ENCODE data around the gene ZSWIM5. TPM values are rescaled to one million over a fixed set of nuclear protein-coding genes. Genes with fewer than 3 reads are reported as not detected.

The ZSWIM5 gene
- total RNA-seq, 1 experiment from 2014 or later: 1.4 TPM

DNA sequence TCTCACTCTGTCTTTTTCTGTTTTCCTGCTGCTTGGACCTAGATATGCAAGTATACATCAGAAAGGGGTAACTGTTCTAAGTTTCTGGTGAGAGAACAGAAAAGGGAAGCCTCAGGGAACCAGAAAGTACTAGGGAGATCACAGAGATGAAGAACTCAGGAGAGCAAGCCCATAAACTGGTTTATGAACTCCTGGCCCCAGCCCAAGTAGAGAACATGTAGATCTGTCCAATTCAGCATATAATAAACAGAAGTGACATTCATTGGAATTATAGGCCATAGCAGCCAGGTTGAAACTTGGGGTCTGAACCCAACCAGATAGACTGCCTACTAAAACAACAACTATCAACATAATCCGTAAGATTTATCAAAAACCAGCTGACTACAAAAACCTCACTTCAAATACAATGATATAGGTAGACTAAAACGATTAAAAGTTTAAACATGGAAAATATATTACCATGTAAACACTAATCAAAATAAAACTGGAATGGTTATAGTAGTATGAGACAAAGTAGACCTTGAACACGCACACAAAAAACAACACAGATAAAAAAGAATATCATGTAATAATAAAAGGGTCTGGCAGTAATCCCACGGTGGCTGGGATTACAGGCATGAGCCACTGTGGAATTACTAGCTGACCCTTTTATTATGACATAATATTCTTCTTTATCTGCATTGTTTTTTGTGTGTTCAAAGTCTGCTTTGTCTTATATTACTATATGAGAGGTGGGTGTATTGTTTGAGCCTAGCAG lies 65.0 kb downstream of the ZSWIM5 start:
- no peak overlapping the region for H3K27ac ChIP-seq (ENCODE audit: low read length)
- DNase-seq (no peak), ATAC-seq (no peak)
- H2AFZ ChIP-seq (ENCODE audit: low read length): no peak overlapping the region
- no peaks in the 10 kb centered on the region for H3K9me3 ChIP-seq (ENCODE audit: low read length)
- H3K4me2 ChIP-seq (ENCODE audit: low read length): no peak overlapping the region
- intact Hi-C loops (cut with micrococcal nuclease): no loop called here
- BruUV-seq (replicated peaks): no TSS peak
- H3K4me3 ChIP-seq (ENCODE audit: low read length): no peak overlapping the region
- H3K36me3 ChIP-seq (ENCODE audit: low read depth, low read length): no peaks in the 10 kb centered on the region
- ChIA-PET CTCF (no interaction called here), POLR2A (ENCODE audit: unreplicated experiment) (no interaction called here)
- H4K20me1 ChIP-seq (ENCODE audit: low read length): no peaks in the 10 kb centered on the region
- TF ChIP-seq EZH2phosphoT487 (IDR thresholded peaks at IDR 0.05; ENCODE audit: borderline replicate concordance, low read length) (no peak), EZH2 (IDR thresholded peaks at IDR 0.05; ENCODE audit: low read length, unreplicated experiment) (no peak)
- TF ChIP-seq, protein P1, sequence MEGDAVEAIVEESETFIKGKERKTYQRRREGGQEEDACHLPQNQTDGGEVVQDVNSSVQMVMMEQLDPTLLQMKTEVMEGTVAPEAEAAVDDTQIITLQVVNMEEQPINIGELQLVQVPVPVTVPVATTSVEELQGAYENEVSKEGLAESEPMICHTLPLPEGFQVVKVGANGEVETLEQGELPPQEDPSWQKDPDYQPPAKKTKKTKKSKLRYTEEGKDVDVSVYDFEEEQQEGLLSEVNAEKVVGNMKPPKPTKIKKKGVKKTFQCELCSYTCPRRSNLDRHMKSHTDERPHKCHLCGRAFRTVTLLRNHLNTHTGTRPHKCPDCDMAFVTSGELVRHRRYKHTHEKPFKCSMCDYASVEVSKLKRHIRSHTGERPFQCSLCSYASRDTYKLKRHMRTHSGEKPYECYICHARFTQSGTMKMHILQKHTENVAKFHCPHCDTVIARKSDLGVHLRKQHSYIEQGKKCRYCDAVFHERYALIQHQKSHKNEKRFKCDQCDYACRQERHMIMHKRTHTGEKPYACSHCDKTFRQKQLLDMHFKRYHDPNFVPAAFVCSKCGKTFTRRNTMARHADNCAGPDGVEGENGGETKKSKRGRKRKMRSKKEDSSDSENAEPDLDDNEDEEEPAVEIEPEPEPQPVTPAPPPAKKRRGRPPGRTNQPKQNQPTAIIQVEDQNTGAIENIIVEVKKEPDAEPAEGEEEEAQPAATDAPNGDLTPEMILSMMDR (conservative IDR thresholded peaks at IDR 0.05; ENCODE audit: low read depth, low read length): no peak
- H3K79me2 ChIP-seq (ENCODE audit: low read length): no peaks in the 10 kb centered on the region
- H3K9me2 ChIP-seq (replicated peaks; ENCODE audit: low read length): no peaks in the 10 kb centered on the region
- no peaks in the 10 kb centered on the region for H3K27me3 ChIP-seq (ENCODE audit: low read length)
- no peaks in the 10 kb centered on the region for H3K4me1 ChIP-seq (ENCODE audit: insufficient read depth, low read length)
- no peak overlapping the region for H3K9ac ChIP-seq (ENCODE audit: low read length)
- no peaks in the 10 kb centered on the region for H3F3A ChIP-seq (ENCODE audit: low read length, unreplicated experiment)

DNA sequence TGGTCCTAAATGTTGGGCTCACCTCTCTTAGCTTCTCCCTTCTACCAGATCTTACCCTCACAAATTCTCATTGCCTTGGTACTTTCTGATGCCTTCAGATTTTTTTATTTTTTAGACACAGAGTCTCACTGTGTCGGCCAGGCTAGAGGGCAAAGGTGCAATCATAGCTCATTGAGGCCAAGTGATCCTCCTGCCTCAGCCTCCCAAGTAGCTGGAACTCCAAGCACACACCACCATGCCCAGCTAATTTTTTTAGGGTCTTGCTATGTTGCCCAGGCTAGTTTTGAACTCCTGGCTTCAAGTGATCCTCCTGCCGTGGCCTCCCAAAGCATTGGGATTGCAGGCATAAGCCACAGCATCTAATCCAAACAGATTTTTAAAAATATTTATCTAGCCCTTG lies 69.4 kb downstream of the ZSWIM5 start:
- Histone ChIP-seq H3K4me2 (ENCODE audit: low read length) (no peak overlapping the region), H3K9ac (ENCODE audit: low read length) (no peak overlapping the region), H3K27ac (ENCODE audit: low read length) (no peak overlapping the region), H3K4me1 (ENCODE audit: insufficient read depth, low read length) (no peaks in the 10 kb centered on the region), H3K27me3 (ENCODE audit: low read length) (no peaks in the 10 kb centered on the region), H3K36me3 (ENCODE audit: low read depth, low read length) (no peaks in the 10 kb centered on the region), H3K79me2 (ENCODE audit: low read length) (no peaks in the 10 kb centered on the region), H3F3A (ENCODE audit: low read length, unreplicated experiment) (no peaks in the 10 kb centered on the region), H2AFZ (ENCODE audit: low read length) (no peak overlapping the region), H3K4me3 (ENCODE audit: low read length) (no peak overlapping the region), H3K9me2 (replicated peaks; ENCODE audit: low read length) (no peaks in the 10 kb centered on the region), H3K9me3 (ENCODE audit: low read length) (no peaks in the 10 kb centered on the region), H4K20me1 (ENCODE audit: low read length) (no peaks in the 10 kb centered on the region)
- TF ChIP-seq, protein P1 (conservative IDR thresholded peaks at IDR 0.05; ENCODE audit: low read depth, low read length): no peak
- TF ChIP-seq EZH2phosphoT487 (IDR thresholded peaks at IDR 0.05; ENCODE audit: borderline replicate concordance, low read length) (no peak), EZH2 (IDR thresholded peaks at IDR 0.05; ENCODE audit: low read length, unreplicated experiment) (no peak)
- ATAC-seq (no peak), DNase-seq (no peak)
- no TSS peak for BruUV-seq (replicated peaks)
- CTCF ChIA-PET: no interaction called here
- POLR2A ChIA-PET (ENCODE audit: unreplicated experiment): no interaction called here
- intact Hi-C loops (cut with micrococcal nuclease): no loop called here

DNA sequence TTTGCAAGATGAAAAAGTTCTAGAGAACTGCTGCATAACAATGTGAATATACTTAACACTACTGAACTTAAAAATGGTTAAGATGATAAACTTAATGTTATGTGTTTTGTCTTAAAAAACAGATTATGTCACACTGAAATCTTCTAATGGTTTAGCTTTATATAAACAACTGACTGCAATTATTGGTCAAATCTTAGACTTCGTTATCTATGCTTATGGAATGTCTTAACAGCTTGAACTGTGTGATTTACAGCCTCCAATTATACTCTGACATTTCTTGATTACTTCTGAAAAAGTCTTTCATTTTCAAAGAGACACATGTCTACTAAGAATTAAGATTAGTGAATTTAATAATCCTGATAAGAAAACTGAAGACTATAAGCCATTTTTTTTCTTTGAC lies 71.1 kb downstream of the ZSWIM5 start:
- Histone ChIP-seq H3K4me3 (ENCODE audit: low read length) (no peak overlapping the region), H3K27me3 (ENCODE audit: low read length) (no peaks in the 10 kb centered on the region), H3K27ac (ENCODE audit: low read length) (no peak overlapping the region), H3K9me2 (replicated peaks; ENCODE audit: low read length) (no peaks in the 10 kb centered on the region), H3K79me2 (ENCODE audit: low read length) (no peaks in the 10 kb centered on the region), H3K4me1 (ENCODE audit: insufficient read depth, low read length) (no peaks in the 10 kb centered on the region), H2AFZ (ENCODE audit: low read length) (no peak overlapping the region), H3K9me3 (ENCODE audit: low read length) (no peaks in the 10 kb centered on the region), H4K20me1 (ENCODE audit: low read length) (no peaks in the 10 kb centered on the region), H3F3A (ENCODE audit: low read length, unreplicated experiment) (no peaks in the 10 kb centered on the region), H3K4me2 (ENCODE audit: low read length) (no peak overlapping the region), H3K9ac (ENCODE audit: low read length) (no peak overlapping the region), H3K36me3 (ENCODE audit: low read depth, low read length) (no peaks in the 10 kb centered on the region)
- no TSS peak for BruUV-seq (replicated peaks)
- TF ChIP-seq, protein P1 (conservative IDR thresholded peaks at IDR 0.05; ENCODE audit: low read depth, low read length): no peak
- intact Hi-C loops (cut with micrococcal nuclease): no loop called here
- ATAC-seq (no peak), DNase-seq (no peak)
- CTCF ChIA-PET: no interaction called here
- POLR2A ChIA-PET (ENCODE audit: unreplicated experiment): no interaction called here

Measured in PC-3 (cell line).